Mesenchymal stem cell (in vitro differentiated cells and primary cell): Measurements from ENCODE around the gene CDC42BPG.

ENCODE experiments used
- DNase-seq: peaks from one replicate; pipeline ENCODE4 v3.0.0-alpha.2; 2013
- H2AFZ ChIP-seq: one replicate; pipeline ENCODE4 v1.6.1; 2013; ENCODE audit warnings: low read depth, mild to moderate bottlenecking, control low read depth, inconsistent platforms, low read length, moderate library complexity
- H2AK5ac ChIP-seq: 2 replicates; pipeline ENCODE4 v1.6.1; 2013; ENCODE audit warnings: low read length, moderate library complexity, mild to moderate bottlenecking, inconsistent platforms; ENCODE audit not compliant: severe bottlenecking
- H2BK120ac ChIP-seq: one replicate; pipeline ENCODE4 v1.6.1; 2013; ENCODE audit warnings: low read depth, mild to moderate bottlenecking, inconsistent platforms, low read length, moderate library complexity
- H2BK12ac ChIP-seq, 2 experiments: one replicate each; pipeline ENCODE4 v1.6.1; 2013; ENCODE audit warnings: inconsistent platforms in 2 of 2, low read length in 2 of 2, mild to moderate bottlenecking in 2 of 2, moderate library complexity in 2 of 2, control low read depth in 1 of 2
- H2BK15ac ChIP-seq: one replicate; pipeline ENCODE4 v1.6.1; 2013; ENCODE audit warnings: mild to moderate bottlenecking, low read depth, inconsistent platforms; ENCODE audit not compliant: poor library complexity, severe bottlenecking
- H2BK5ac ChIP-seq: 2 replicates; pipeline ENCODE4 v1.6.1; 2013; ENCODE audit warnings: low read depth, mild to moderate bottlenecking, low read length, control low read depth, inconsistent platforms; ENCODE audit not compliant: poor library complexity, severe bottlenecking
- H3K14ac ChIP-seq, 2 experiments: one replicate each; pipeline ENCODE4 v1.6.1; 2013; ENCODE audit warnings: inconsistent platforms in 2 of 2, low read length in 2 of 2, control low read depth in 1 of 2, mild to moderate bottlenecking in 1 of 2, moderate library complexity in 1 of 2
- H3K18ac ChIP-seq, 2 experiments: one replicate each; pipeline ENCODE4 v1.6.1; 2013; ENCODE audit warnings: inconsistent platforms in 2 of 2, low read length in 2 of 2, control low read depth in 1 of 2, low read depth in 1 of 2, mild to moderate bottlenecking in 1 of 2
- H3K23ac ChIP-seq, 2 experiments: one replicate each; pipeline ENCODE4 v1.6.1; 2013; ENCODE audit warnings: inconsistent platforms in 2 of 2, low read length in 2 of 2, mild to moderate bottlenecking in 2 of 2, moderate library complexity in 2 of 2, control low read depth in 1 of 2
- H3K27ac ChIP-seq: 2 replicates; pipeline ENCODE4 v1.5.1; 2013; ENCODE audit warnings: mild to moderate bottlenecking, moderate library complexity, low read length, control low read depth, inconsistent platforms; ENCODE audit not compliant: poor library complexity, severe bottlenecking
- H3K27me3 ChIP-seq, 2 experiments: 2 replicates each; pipeline versions ENCODE4 v1.6.1 to v1.7.0; 2013; ENCODE audit warnings: low read length in 2 of 2, mild to moderate bottlenecking in 2 of 2, moderate library complexity in 2 of 2, control low read depth in 1 of 2, inconsistent platforms in 1 of 2; ENCODE audit not compliant: control insufficient read depth in 1 of 2, insufficient read depth in 1 of 2
- H3K36me3 ChIP-seq, 2 experiments: 2 replicates each; pipeline versions ENCODE4 v1.6.1 to v1.7.0; 2013; ENCODE audit warnings: low read length in 2 of 2, control low read depth in 1 of 2, inconsistent platforms in 1 of 2, low read depth in 1 of 2, mild to moderate bottlenecking in 1 of 2; ENCODE audit not compliant: insufficient read depth in 2 of 2, control insufficient read depth in 1 of 2
- H3K4ac ChIP-seq, 2 experiments: one replicate each; pipeline ENCODE4 v1.6.1; 2013; ENCODE audit warnings: inconsistent platforms in 2 of 2, low read length in 2 of 2, mild to moderate bottlenecking in 2 of 2, moderate library complexity in 2 of 2, control low read depth in 1 of 2, low read depth in 1 of 2
- H3K4me1 ChIP-seq: 2 replicates; pipeline ENCODE4 v1.6.1; 2013; ENCODE audit warnings: low read depth, low read length, control low read depth; ENCODE audit not compliant: control insufficient read depth, insufficient read depth
- H3K4me2 ChIP-seq: 2 replicates; pipeline ENCODE4 v1.6.1; 2013; ENCODE audit warnings: low read length, mild to moderate bottlenecking, inconsistent platforms; ENCODE audit not compliant: poor library complexity, severe bottlenecking
- H3K4me3 ChIP-seq, 2 experiments: 2 replicates each; pipeline versions ENCODE4 v1.5.1 to v1.7.0; 2013; ENCODE audit warnings: low read length in 2 of 2, mild to moderate bottlenecking in 2 of 2, control low read depth in 1 of 2, low read depth in 1 of 2; ENCODE audit not compliant: insufficient read depth in 1 of 2
- H3K79me1 ChIP-seq: replicated peaks from 2 replicates; pipeline ENCODE4 v1.6.1; 2013; ENCODE audit warnings: mild to moderate bottlenecking, control low read depth, low read length, inconsistent platforms; ENCODE audit not compliant: poor library complexity, severe bottlenecking
- H3K9ac ChIP-seq: 2 replicates; pipeline ENCODE4 v1.7.0; 2013; ENCODE audit warnings: mild to moderate bottlenecking, low read length, moderate library complexity
- H3K9me3 ChIP-seq: 2 replicates; pipeline ENCODE4 v1.7.0; 2013; ENCODE audit warnings: mild to moderate bottlenecking, low read length; ENCODE audit not compliant: control insufficient read depth
- H4K8ac ChIP-seq: one replicate; pipeline ENCODE4 v1.6.1; 2013; ENCODE audit warnings: inconsistent platforms, mild to moderate bottlenecking, low read length, moderate library complexity
- H4K91ac ChIP-seq: one replicate; pipeline ENCODE4 v1.6.1; 2013; ENCODE audit warnings: mild to moderate bottlenecking, low read length, inconsistent platforms
- WGBS: methylation state at CpG from one replicate; pipeline ENCODE4 v1.1.7; 2013; ENCODE audit warnings: mixed read lengths; 5-methylcytosine and 5-hydroxymethylcytosine counted together

Gene CDC42BPG

GRCh38 chr11:64891880-64892279 lies 47.4 kb upstream of the CDC42BPG start:
- H2AK5ac ChIP-seq: no peak overlapping the region
- H3K9me3 ChIP-seq: no peaks in the 10 kb centered on the region
- H3K4ac ChIP-seq: no peak overlapping the region
- DNase-seq: no peak
- no peak overlapping the region for H2BK15ac ChIP-seq
- peak overlapping the region in 1 of 2 experiments; percentile 7 for H3K14ac ChIP-seq
- H3K79me1 ChIP-seq: no peaks in the 10 kb centered on the region
- peaks cover 24 to 25% of the 10 kb centered on the region in 2 experiments for H3K36me3 ChIP-seq
- H2AFZ ChIP-seq: no peak overlapping the region
- peaks cover 27% of the 10 kb centered on the region for H3K4me1 ChIP-seq
- H2BK120ac ChIP-seq: no peak overlapping the region
- 75% methylated on average over 4 of the region's 5 CpGs for WGBS
- H3K18ac ChIP-seq: no peak overlapping the region
- H3K27me3 ChIP-seq: no peaks in the 10 kb centered on the region
- H3K4me2 ChIP-seq: no peak overlapping the region
- no peak overlapping the region for H2BK5ac ChIP-seq
- peak overlapping the region in 1 of 2 experiments; percentile 21 for H2BK12ac ChIP-seq
- no peak overlapping the region for H3K4me3 ChIP-seq
- no peak overlapping the region for H3K23ac ChIP-seq
- no peak overlapping the region for H4K91ac ChIP-seq
- H4K8ac ChIP-seq: no peak overlapping the region
- H3K9ac ChIP-seq: no peak overlapping the region
- no peak overlapping the region for H3K27ac ChIP-seq

- Histone ChIP-seq H3K4me3 (no peak overlapping the region), H3K4me2 (no peak overlapping the region), H3K4me1 (peaks cover 27% of the 10 kb centered on the region), H3K79me1 (no peaks in the 10 kb centered on the region), H3K23ac (no peak overlapping the region), H3K18ac (no peak overlapping the region), H3K27me3 (no peaks in the 10 kb centered on the region), H2AFZ (no peak overlapping the region), H3K14ac (no peak overlapping the region), H2BK120ac (no peak overlapping the region), H3K27ac (no peak overlapping the region), H2BK12ac (peak overlapping the region in 1 of 2 experiments; percentile 21), H2BK5ac (no peak overlapping the region), H3K9me3 (no peaks in the 10 kb centered on the region), H2BK15ac (no peak overlapping the region), H2AK5ac (no peak overlapping the region), H4K91ac (no peak overlapping the region), H4K8ac (no peak overlapping the region), H3K4ac (no peak overlapping the region), H3K36me3 (peaks cover 18 to 20% of the 10 kb centered on the region in 2 experiments), H3K9ac (no peak overlapping the region)
- 93% methylated on average over 25 of the region's 25 CpGs for WGBS
- DNase-seq: no peak
These were observed 46.9 kb upstream of the CDC42BPG start for GRCh38 chr11:64891215-64891848.

- DNase-seq: no peak
- 83% methylated on average over 7 of the region's 7 CpGs for whole genome bisulfite sequencing
- peaks cover 10 to 12% of the 10 kb centered on the region in 2 experiments for H3K36me3 ChIP-seq
These were observed 46.1 kb upstream of the CDC42BPG start for GRCh38 chr11:64890522-64890939.

GRCh38 chr11:64888729-64889511 lies 44.5 kb upstream of the CDC42BPG start:
- H3K4me2 ChIP-seq: no peak overlapping the region
- H3K4ac ChIP-seq: no peak overlapping the region
- H3K4me3 ChIP-seq: no peak overlapping the region

More at GRCh38 chr11:64890522-64890939, 46.1 kb upstream of the CDC42BPG start:
- H2BK12ac ChIP-seq: no peak overlapping the region
- no peak overlapping the region for H3K4me2 ChIP-seq
- H4K8ac ChIP-seq: no peak overlapping the region
- no peak overlapping the region for H2BK15ac ChIP-seq
- H3K4me1 ChIP-seq: peaks cover 27% of the 10 kb centered on the region
- no peaks in the 10 kb centered on the region for H3K79me1 ChIP-seq
- no peak overlapping the region for H2BK5ac ChIP-seq
- H2AFZ ChIP-seq: no peak overlapping the region
- H4K91ac ChIP-seq: no peak overlapping the region
- no peaks in the 10 kb centered on the region for H3K27me3 ChIP-seq
- no peak overlapping the region for H3K9ac ChIP-seq
- no peak overlapping the region for H3K23ac ChIP-seq
- no peak overlapping the region for H3K14ac ChIP-seq
- no peak overlapping the region for H2BK120ac ChIP-seq
- no peak overlapping the region for H3K4ac ChIP-seq
- H3K9me3 ChIP-seq: no peaks in the 10 kb centered on the region
- H3K27ac ChIP-seq: no peak overlapping the region
- H3K4me3 ChIP-seq: no peak overlapping the region
- no peak overlapping the region for H2AK5ac ChIP-seq
- H3K18ac ChIP-seq: no peak overlapping the region

More at GRCh38 chr11:64888729-64889511, 44.5 kb upstream of the CDC42BPG start:
- Histone ChIP-seq H3K79me1 (no peaks in the 10 kb centered on the region), H3K4me1 (peaks cover 26% of the 10 kb centered on the region), H3K18ac (no peak overlapping the region), H2BK5ac (no peak overlapping the region), H4K8ac (peak overlapping the region; percentile 62), H3K14ac (peak overlapping the region in 1 of 2 experiments; percentile 49), H3K9me3 (no peaks in the 10 kb centered on the region), H3K27me3 (no peaks in the 10 kb centered on the region), H2BK15ac (no peak overlapping the region), H3K27ac (no peak overlapping the region), H3K36me3 (no peaks in the 10 kb centered on the region), H3K23ac (no peak overlapping the region), H4K91ac (peak overlapping the region; percentile 52), H3K9ac (peak overlapping the region; percentile 15), H2AK5ac (no peak overlapping the region), H2AFZ (no peak overlapping the region), H2BK120ac (no peak overlapping the region), H2BK12ac (peak overlapping the region in 1 of 2 experiments; percentile 37)
- 51% methylated on average over 9 of the region's 9 CpGs for WGBS
- no peak for DNase-seq
